HEK293T (cell line): ENCODE data around the gene SDHC.
"Not testable (repeated sequence)": the region's sequence is repeated elsewhere in the genome, so short reads cannot be mapped to it uniquely, and the experiment has no call there.

Experiments used
- CTCF ChIA-PET: fragments of 350-600 bp; formaldehyde crosslinking; extraction: SDS; loops from one replicate; lab custom pipeline; 2021; ENCODE audit warnings: antibody characterized with exemption, inconsistent platforms; lab: Yijun Ruan, JAX
- POLR2A ChIA-PET: fragments of 350-600 bp; formaldehyde crosslinking; extraction: SDS; loops from one replicate; lab custom pipeline; 2020; ENCODE audit warnings: antibody characterized with exemption, inconsistent platforms; lab: Yijun Ruan, JAX
- DNase-seq: peaks from one replicate; pipeline ENCODE4 v3.0.0; 2012; ENCODE audit warnings: mixed read lengths; ENCODE audit errors: extremely low spot score
- ARNT ChIP-seq: fragments of 450-650 bp; IDR thresholded peaks from 2 replicates; pipeline ENCODE4 v1.6.1; 2017; ENCODE audit warnings: mild to moderate bottlenecking
- BHLHE40 ChIP-seq: fragments of 450-650 bp; IDR thresholded peaks from 2 replicates; pipeline ENCODE4 v1.6.1; 2016; ENCODE audit warnings: mild to moderate bottlenecking, moderate library complexity, borderline replicate concordance
- CTBP1 ChIP-seq: fragments of 450-650 bp; IDR thresholded peaks from 2 replicates; pipeline ENCODE4 v1.6.1; 2016; ENCODE audit warnings: borderline replicate concordance
- ELF4 ChIP-seq: fragments of 450-650 bp; IDR thresholded peaks from 2 replicates; pipeline ENCODE4 v1.6.1; 2017; ENCODE audit warnings: antibody characterized with exemption
- FOXA1 ChIP-seq: fragments of 450-650 bp; IDR thresholded peaks from 2 replicates; pipeline ENCODE4 v1.6.1; 2016; ENCODE audit warnings: mild to moderate bottlenecking
- FOXK2 ChIP-seq: fragments of 450-650 bp; IDR thresholded peaks from 2 replicates; pipeline ENCODE4 v1.6.1; 2016; ENCODE audit warnings: mild to moderate bottlenecking
- FOXM1 ChIP-seq: fragments of 450-650 bp; IDR thresholded peaks from 2 replicates; pipeline ENCODE4 v1.6.1; 2017; ENCODE audit warnings: mild to moderate bottlenecking, borderline replicate concordance
- HDGF ChIP-seq: fragments of 450-650 bp; IDR thresholded peaks from 2 replicates; pipeline ENCODE4 v1.6.1; 2017; ENCODE audit warnings: antibody characterized with exemption, borderline replicate concordance
- L3MBTL2 ChIP-seq: fragments of 450-650 bp; conservative IDR thresholded peaks from 2 replicates; pipeline ENCODE4 v1.6.1; 2016; ENCODE audit warnings: mild to moderate bottlenecking
- LEF1 ChIP-seq: fragments of 450-650 bp; IDR thresholded peaks from 2 replicates; pipeline ENCODE4 v1.6.1; 2017; ENCODE audit warnings: mild to moderate bottlenecking, borderline replicate concordance
- NFRKB ChIP-seq: fragments of 450-650 bp; IDR thresholded peaks from 2 replicates; pipeline ENCODE4 v1.6.1; 2016; ENCODE audit warnings: mild to moderate bottlenecking, moderate library complexity
- PKNOX1 ChIP-seq: fragments of 450-650 bp; IDR thresholded peaks from 2 replicates; pipeline ENCODE4 v1.6.1; 2016
- SP1 ChIP-seq: fragments of 450-650 bp; IDR thresholded peaks from 2 replicates; pipeline ENCODE4 v1.6.1; 2017
- SUZ12 ChIP-seq: fragments of 450-650 bp; IDR thresholded peaks from 2 replicates; pipeline ENCODE4 v1.6.1; 2016; ENCODE audit warnings: mild to moderate bottlenecking
- TARDBP ChIP-seq: fragments of 450-650 bp; IDR thresholded peaks from 2 replicates; pipeline ENCODE4 v1.6.1; 2016
- ZNF384 ChIP-seq: fragments of 450-650 bp; IDR thresholded peaks from 2 replicates; pipeline ENCODE4 v1.6.1; 2016

Gene SDHC

DNA sequence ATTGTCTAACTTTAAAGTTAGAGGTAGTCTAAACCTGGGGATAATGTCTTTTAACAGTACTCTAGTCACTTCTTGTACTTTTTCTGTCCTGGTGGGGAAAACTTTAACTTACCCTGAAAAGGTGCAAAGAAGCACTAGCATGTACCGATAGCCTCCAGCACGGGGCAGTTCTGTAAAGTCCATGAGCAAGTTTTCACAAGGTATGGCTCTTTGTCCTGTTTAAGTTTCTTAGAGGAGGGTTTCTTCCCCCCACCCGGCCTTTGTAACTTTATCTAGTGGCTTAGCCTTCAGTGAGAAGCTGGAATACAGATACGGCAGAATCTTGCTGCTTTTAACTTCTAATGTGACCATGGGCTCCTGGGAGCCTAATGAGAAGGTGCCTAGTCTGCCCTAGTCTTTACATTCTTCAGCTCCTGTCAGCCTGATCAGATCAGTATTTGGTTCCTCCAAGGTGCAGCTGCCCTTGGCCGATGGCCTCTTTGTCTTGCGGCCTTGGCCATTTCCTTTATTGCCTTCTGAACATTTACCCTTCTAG lies 93.3 kb downstream of the SDHC start:
- CTCF ChIA-PET, result no interaction called here
- TF ChIP-seq CTBP1, result no peak
- no peak for TF ChIP-seq L3MBTL2
- no peak for TF ChIP-seq ELF4
- TF ChIP-seq FOXA1, result no peak
- no peak for TF ChIP-seq NFRKB
- no peak for TF ChIP-seq HDGF
- no peak for TF ChIP-seq PKNOX1
- TF ChIP-seq ARNT, result no peak
- no peak for TF ChIP-seq BHLHE40
- no peak for TF ChIP-seq SP1
- TF ChIP-seq FOXM1, result no peak
- TF ChIP-seq TARDBP, result no peak
- POLR2A ChIA-PET, result interaction anchor here (1.8 kb wide), 1 partner anchor 33 kb away, joined by 7 read pairs; no protein-coding TSS in a partner anchor
- DNase-seq, result no peak

DNA sequence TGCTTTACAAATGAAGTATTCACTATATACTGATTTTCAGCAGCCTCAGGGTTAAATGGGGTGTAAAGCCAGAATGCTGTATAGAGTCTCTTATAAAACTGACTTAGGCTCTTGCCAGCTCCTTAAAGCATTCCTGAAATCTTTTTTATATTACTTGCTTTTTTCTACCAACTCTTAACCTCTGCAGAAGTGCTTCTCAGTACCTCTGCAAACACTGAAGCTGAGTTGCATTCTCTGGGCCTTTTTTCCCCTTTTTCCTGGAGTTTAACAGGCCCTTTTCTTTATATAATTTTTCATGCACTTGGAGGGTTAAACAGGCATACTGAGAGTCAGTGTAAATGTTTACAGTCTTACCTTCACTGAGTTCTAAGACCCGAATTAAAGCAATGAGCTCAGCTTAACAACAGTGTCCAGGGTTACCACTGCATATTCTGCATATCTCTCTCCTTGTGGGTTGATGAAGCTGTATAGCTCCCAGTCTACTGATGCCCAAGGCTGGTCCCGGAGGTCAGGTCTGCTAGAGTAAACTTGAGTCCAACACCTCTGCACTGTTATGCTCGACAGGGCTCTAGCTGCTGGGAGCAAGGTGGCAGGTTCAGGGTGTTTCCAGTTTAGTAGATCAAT lies 94.4 kb downstream of the SDHC start:
- ChIA-PET CTCF (interaction anchor here (1.5 kb wide), 1 partner anchor 12 kb away, joined by 3 read pairs; no protein-coding TSS in a partner anchor), POLR2A (interaction anchor here (0.6 to 1.8 kb wide), 2 partner anchors 19 to 32 kb away, joined by 3 to 7 read pairs; no protein-coding TSS in a partner anchor)
- TF ChIP-seq FOXM1 (no peak), TARDBP (no peak), HDGF (no peak), FOXA1 (no peak), SP1 (no peak), ELF4 (no peak), BHLHE40 (no peak), L3MBTL2 (no peak), CTBP1 (no peak), SUZ12 (no peak), ARNT (no peak), FOXK2 (no peak), NFRKB (no peak), ZNF384 (no peak), LEF1 (no peak), PKNOX1 (no peak)
- no peak for DNase-seq

DNA sequence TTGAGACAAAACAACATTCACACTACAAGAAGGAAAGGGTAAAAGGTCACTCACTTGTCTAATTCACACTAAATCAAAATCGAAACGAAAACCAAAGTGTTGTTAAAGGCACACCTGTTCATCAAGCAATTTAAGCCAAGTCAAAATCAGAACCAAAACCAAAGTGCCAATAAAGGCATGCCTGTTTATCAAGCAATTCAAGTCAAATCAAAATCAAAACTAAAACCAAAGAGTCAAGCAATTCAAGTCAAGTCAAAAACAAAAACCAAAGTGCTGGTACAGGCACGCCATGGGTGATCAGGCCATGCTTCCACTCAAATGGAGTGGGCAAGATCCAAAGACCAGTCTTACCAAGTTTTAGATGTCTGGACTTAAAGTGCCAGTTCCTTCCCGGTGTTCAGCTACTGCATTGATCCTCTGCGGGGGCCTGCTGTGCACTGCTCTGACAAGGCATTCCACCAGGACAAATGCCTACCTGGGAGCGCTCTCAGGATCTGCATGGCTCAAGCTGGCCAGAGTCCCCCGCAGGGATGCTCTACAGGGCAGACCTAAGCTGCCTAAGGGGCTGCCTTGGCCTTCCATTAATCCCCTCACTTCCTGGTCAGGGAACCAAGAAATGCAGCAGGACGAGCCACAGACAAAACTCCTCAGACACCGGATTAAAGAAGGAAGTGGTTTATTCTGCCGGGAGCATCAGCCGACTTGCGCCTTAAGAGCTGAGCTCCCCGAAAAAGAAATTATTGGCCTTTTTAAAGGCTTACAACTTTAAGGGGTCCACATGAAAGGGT lies 95.9 kb downstream of the SDHC start:
- DNase-seq, POLR2A ChIA-PET, CTCF ChIA-PET: not testable (repeated sequence)

- DNase-seq, POLR2A ChIA-PET, CTCF ChIA-PET: not testable (repeated sequence)
Measured at GRCh38 chr1:161410636-161410970, 96.4 kb downstream of the SDHC start.
